Thyroid gland (tissue), 4 donors: ENCODE results near the gene SRGAP1.

Experiments used
- CTCF ChIP-seq, 6 experiments: fragments of 200-600 bp in 3 of 6; fragments of 450-650 bp in 3 of 6; sonication (generic) in 3 of 6; IDR thresholded peaks; one replicate each; pipeline ENCODE4 v1.5.1; 2016 to 2019; ENCODE audit warnings: antibody characterized with exemption in 6 of 6, mild to moderate bottlenecking in 2 of 6, inconsistent platforms in 1 of 6, moderate library complexity in 1 of 6
- POLR2A ChIP-seq, 2 donors: fragments of 450-650 bp; IDR thresholded peaks; one replicate each; pipeline ENCODE4 v1.6.1; 2017; ENCODE audit warnings: antibody characterized with exemption in 2 of 2, mild to moderate bottlenecking in 2 of 2, moderate library complexity in 1 of 2

- TF ChIP-seq CTCF (IDR thresholded peaks at IDR 0.05): no peak
- no peak for TF ChIP-seq POLR2A (IDR thresholded peaks at IDR 0.05)
These were observed 164.1 kb downstream of the SRGAP1 start for GRCh38 chr12:64008596-64008995.
